Stimulated activated CD8-positive, alpha-beta memory T cell treated with anti-CD3 and anti-CD28 coated beads, Interleukin-12 subunit alpha, Interleukin-12 subunit beta, amount 100 ng/mL, for 24 hours (primary cell): Measurements from ENCODE around the gene AK3.
"Not testable (repeated sequence)": the region's sequence is repeated elsewhere in the genome, so short reads cannot be mapped to it uniquely, and the experiment has no call there.

Source experiments
- DNase-seq: peaks from one replicate; pipeline ENCODE4 v3.0.0-alpha.2; 2020; ENCODE audit errors: extremely low read depth

AK3 gene

DNA sequence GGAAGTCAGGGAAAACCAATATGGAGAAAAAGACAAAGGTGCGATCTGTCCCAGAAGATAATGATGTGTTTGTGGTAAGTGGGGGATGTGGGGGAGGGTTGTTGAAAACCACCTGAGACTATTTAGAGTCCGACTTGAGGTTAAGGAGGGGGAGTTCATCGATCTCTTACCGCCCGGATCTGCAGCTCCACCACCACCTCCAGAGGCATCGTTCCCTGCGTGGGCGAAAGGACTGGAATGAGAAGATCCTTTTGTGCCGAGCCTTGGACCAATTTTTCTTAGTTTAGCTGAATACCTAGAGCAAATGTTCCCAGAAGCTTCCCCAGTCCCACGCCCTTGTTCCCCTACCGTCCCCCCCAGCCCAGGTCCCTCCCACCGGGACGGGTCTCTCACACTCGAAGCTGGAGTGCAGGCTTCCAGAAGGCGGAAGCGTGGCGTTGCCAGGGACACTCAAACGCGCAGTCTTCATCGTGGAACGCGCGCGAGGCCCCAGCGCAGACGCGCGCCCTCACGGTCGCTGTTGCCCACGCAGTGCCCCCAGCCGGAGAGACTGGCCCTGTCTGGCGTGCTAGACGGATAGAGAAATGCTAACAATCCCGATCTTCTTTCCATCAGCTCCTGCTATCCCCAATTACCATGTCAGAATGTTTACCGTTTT, 74.8 kb downstream of the AK3 start, which contains the start of gene SPATA6L:
TSS of gene SPATA6L (minus strand) at position 439 of the 658 bp plus-strand sequence. CDS start at position 209, 230 bp downstream.
- DNase-seq: no peak

DNA sequence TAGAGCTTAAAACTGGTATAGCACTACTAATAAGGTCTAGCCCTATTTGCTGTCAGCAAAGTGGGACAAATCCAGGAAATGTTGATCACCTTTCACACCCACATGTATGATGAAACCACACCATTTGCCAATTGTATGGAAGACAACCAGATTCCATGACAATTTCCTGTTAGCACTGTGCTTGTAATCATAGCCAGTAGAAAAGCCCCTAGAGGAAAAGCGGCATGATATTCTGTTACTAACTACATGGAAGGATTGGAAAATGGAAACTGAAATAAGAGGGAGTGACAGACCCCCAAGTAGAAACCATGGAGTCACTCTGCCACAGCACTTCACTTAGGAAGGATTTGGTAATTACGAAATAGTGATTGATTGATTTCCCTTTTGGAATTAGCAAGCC, 75.6 kb downstream of the AK3 start:
- no peak for DNase-seq

- DNase-seq: no peak
These were observed 77.0 kb downstream of the AK3 start for GRCh38 chr9:4663956-4664355.

GRCh38 chr9:4662989-4663792, 77.8 kb downstream of the AK3 start:
- no peak for DNase-seq

DNA sequence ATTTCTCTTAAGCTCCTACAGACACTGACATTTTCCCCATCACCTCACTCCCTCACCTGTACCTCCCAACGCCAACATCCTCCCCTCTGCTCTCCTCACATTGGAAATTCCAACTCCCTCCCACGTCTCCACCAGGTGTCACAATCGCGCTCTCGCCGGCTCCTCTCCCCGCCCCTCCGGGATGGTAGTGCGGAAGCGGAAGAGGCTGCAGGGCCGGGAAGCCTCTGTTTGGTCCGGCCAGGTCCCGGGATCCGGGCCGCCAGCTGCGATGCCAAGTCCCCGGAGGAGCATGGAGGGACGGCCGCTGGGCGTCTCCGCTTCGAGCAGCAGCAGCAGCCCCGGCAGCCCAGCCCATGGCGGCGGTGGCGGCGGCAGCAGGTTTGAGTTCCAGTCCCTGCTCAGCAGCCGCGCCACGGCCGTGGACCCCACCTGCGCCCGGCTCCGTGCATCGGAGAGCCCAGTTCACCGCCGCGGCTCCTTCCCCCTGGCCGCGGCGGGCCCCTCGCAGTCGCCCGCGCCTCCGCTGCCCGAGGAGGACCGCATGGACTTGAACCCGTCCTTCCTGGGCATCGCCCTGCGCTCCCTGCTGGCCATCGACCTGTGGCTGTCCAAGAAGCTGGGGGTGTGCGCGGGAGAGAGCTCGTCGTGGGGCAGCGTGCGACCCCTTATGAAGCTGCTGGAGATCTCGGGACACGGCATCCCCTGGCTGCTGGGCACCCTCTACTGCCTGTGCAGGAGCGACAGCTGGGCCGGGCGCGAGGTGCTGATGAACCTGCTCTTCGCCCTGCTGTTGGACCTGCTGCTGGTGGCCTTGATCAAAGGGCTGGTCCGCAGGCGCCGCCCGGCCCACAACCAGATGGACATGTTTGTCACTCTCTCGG, 78.7 kb downstream of the AK3 start, which contains the start of gene PLPP6:
TSS of gene PLPP6 (plus strand) at position 187 of the 881 bp plus-strand sequence. CDS start at position 269, 82 bp downstream.
- no peak for DNase-seq

DNA sequence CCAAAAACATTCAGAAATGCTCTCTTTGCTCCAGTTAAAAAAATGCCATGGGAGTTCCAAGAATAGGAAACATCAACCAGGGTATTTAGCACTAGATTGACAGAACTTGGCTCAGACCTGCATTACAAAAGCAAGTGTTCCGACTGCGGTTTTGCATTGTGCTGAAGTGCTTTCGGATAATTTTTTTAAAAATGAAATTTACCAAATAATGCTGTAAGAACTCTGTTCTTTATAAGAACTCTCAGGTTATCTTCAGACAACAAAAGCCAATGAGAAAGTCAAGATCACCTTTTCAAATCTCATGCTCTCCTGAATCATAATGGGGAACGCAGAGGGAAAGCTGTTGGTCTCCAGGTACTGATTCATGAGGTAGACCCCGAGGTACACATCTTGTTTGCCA, 79.4 kb downstream of the AK3 start:
- DNase-seq: no peak

GRCh38 chr9:4661165-4661564, 79.8 kb downstream of the AK3 start:
- no peak for DNase-seq

GRCh38 chr9:4660665-4661064, 80.3 kb downstream of the AK3 start:
- DNase-seq: not testable (repeated sequence)
